ENCODE measurements around the gene FMN1. TPM values are rescaled to one million over a fixed set of nuclear protein-coding genes. Genes with fewer than 3 reads are reported as not detected.

The FMN1 gene
- total RNA-seq, 1 experiment from 2014 or later: 3.9 TPM

DNA sequence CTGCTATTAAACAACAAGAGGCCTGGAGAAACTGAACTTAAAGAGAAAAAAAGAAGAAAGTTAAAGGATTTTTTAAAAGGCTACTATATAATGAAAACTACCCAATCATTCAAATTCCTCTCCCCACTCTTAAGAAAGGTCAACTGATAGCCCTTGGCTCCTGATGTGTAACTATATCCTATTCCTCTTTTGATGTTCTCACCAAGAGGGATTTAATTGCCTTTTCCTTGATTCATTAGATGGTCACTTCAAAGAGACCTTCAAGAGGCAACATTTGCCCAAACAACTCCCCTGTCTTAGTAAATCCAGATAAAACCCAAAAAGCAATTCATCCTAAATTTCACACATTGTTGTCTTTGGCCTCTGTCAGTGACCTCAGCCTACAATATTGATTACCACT lies 86.0 kb downstream of the FMN1 start:
- no peak for TF ChIP-seq SIN3A (IDR thresholded peaks at IDR 0.05; ENCODE audit: borderline replicate concordance, insufficient read depth, low read depth, low read length)
- TF ChIP-seq POLR2AphosphoS5 (IDR thresholded peaks at IDR 0.05; ENCODE audit: low read depth, low read length): no peak
- TF ChIP-seq TCF7L2 (IDR thresholded peaks at IDR 0.05; ENCODE audit: low read depth, low read length): no peak
- TF ChIP-seq, protein P1, sequence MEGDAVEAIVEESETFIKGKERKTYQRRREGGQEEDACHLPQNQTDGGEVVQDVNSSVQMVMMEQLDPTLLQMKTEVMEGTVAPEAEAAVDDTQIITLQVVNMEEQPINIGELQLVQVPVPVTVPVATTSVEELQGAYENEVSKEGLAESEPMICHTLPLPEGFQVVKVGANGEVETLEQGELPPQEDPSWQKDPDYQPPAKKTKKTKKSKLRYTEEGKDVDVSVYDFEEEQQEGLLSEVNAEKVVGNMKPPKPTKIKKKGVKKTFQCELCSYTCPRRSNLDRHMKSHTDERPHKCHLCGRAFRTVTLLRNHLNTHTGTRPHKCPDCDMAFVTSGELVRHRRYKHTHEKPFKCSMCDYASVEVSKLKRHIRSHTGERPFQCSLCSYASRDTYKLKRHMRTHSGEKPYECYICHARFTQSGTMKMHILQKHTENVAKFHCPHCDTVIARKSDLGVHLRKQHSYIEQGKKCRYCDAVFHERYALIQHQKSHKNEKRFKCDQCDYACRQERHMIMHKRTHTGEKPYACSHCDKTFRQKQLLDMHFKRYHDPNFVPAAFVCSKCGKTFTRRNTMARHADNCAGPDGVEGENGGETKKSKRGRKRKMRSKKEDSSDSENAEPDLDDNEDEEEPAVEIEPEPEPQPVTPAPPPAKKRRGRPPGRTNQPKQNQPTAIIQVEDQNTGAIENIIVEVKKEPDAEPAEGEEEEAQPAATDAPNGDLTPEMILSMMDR (IDR thresholded peaks at IDR 0.05): no peak
- TF ChIP-seq REST (IDR thresholded peaks at IDR 0.05; ENCODE audit: insufficient read depth in 1 of 2, low read depth in 2 of 2, low read length in 1 of 2): no peak
- intact Hi-C loops (cut with micrococcal nuclease; ENCODE audit: unreplicated experiment) (no loop called here), in situ Hi-C loops (cut with HindIII; ENCODE audit: low pct_unique_long_range_greater_than_20kb, low sequenced_read_pairs) (no loop called here)
- Histone ChIP-seq H3K9me3 (ENCODE audit: control insufficient read depth, insufficient read depth, low read depth, low read length) (no peaks in the 10 kb centered on the region), H3K27ac (ENCODE audit: low read length) (peak overlapping the region; percentile 13; the same call in 1 of the 2 replicates), H3K27me3 (ENCODE audit: control insufficient read depth, insufficient read depth, low read length) (no peaks in the 10 kb centered on the region), H3K4me1 (ENCODE audit: control insufficient read depth, insufficient read depth, low read length) (no peaks in the 10 kb centered on the region; the same call in 1 of the 2 replicates), H3K4me3 (ENCODE audit: low read depth in 2 of 2, low read length in 2 of 2) (no peak overlapping the region), H3K36me3 (ENCODE audit: control insufficient read depth, insufficient read depth, low read length) (no peaks in the 10 kb centered on the region; the same call in 1 of the 2 replicates)
- ChIA-PET CTCF (no interaction called here), POLR2A (no interaction called here)
- BruUV-seq (replicated peaks): no TSS peak
- no peak for DNase-seq (ENCODE audit: low read depth, low spot score)
- ATAC-seq: no peak

- no peaks in the 10 kb centered on the region for H3K27me3 ChIP-seq (ENCODE audit: control insufficient read depth, insufficient read depth, low read length)
- ChIA-PET CTCF (no interaction called here), POLR2A (no interaction called here)
- H3K4me1 ChIP-seq (ENCODE audit: control insufficient read depth, insufficient read depth, low read length): no peaks in the 10 kb centered on the region; the same call in 1 of the 2 replicates
- ATAC-seq (no peak), DNase-seq (ENCODE audit: low read depth, low spot score) (no peak)
- in situ Hi-C loops (cut with HindIII; ENCODE audit: low pct_unique_long_range_greater_than_20kb, low sequenced_read_pairs): no loop called here
- H3K4me3 ChIP-seq (ENCODE audit: low read depth in 2 of 2, low read length in 2 of 2): no peak overlapping the region
- H3K9me3 ChIP-seq (ENCODE audit: control insufficient read depth, insufficient read depth, low read depth, low read length): no peaks in the 10 kb centered on the region
- BruUV-seq (replicated peaks): no TSS peak
- H3K27ac ChIP-seq (ENCODE audit: low read length): no peak overlapping the region
- intact Hi-C loops (cut with micrococcal nuclease; ENCODE audit: unreplicated experiment): no loop called here
- H3K36me3 ChIP-seq (ENCODE audit: control insufficient read depth, insufficient read depth, low read length): no peaks in the 10 kb centered on the region; the same call in 1 of the 2 replicates
- TF ChIP-seq REST (IDR thresholded peaks at IDR 0.05; ENCODE audit: insufficient read depth in 1 of 2, low read depth in 2 of 2, low read length in 1 of 2) (no peak), SIN3A (IDR thresholded peaks at IDR 0.05; ENCODE audit: borderline replicate concordance, insufficient read depth, low read depth, low read length) (no peak), TCF7L2 (IDR thresholded peaks at IDR 0.05; ENCODE audit: low read depth, low read length) (no peak), POLR2AphosphoS5 (IDR thresholded peaks at IDR 0.05; ENCODE audit: low read depth, low read length) (no peak)
- TF ChIP-seq, protein P1 (IDR thresholded peaks at IDR 0.05): no peak
Observed at GRCh38 chr15:33107950-33108349, 86.6 kb downstream of the FMN1 start.
